Ishikawa (cell line): ENCODE data around the gene PIH1D2.

Source experiments
- CEBPB ChIP-seq: IDR thresholded peaks from 2 replicates; pipeline ENCODE4 v1.6.1; 2012
- CREB1 ChIP-seq: IDR thresholded peaks from 2 replicates; pipeline ENCODE4 v1.6.1; 2012; ENCODE audit warnings: low read depth
- EGR1 ChIP-seq: IDR thresholded peaks from 2 replicates; pipeline ENCODE4 v1.6.1; 2012
- EP300 ChIP-seq: IDR thresholded peaks from 2 replicates; pipeline ENCODE4 v1.6.1; 2012; ENCODE audit warnings: borderline replicate concordance
- FOXM1 ChIP-seq: IDR thresholded peaks from 2 replicates; pipeline ENCODE4 v1.6.1; 2012; ENCODE audit warnings: low read depth, borderline replicate concordance
- MAX ChIP-seq: IDR thresholded peaks from 2 replicates; pipeline ENCODE4 v1.6.1; 2012
- NFIC ChIP-seq: IDR thresholded peaks from 2 replicates; pipeline ENCODE4 v1.6.1; 2012
- RAD21 ChIP-seq: IDR thresholded peaks from 2 replicates; pipeline ENCODE4 v1.6.1; 2012; ENCODE audit warnings: low read depth
- REST ChIP-seq: IDR thresholded peaks from 2 replicates; pipeline ENCODE4 v1.6.1; 2012; ENCODE audit warnings: low read depth, mild to moderate bottlenecking
- TAF1 ChIP-seq: IDR thresholded peaks from 2 replicates; pipeline ENCODE4 v1.6.1; 2012; ENCODE audit warnings: low read depth, mild to moderate bottlenecking
- TCF12 ChIP-seq: IDR thresholded peaks from 2 replicates; pipeline ENCODE4 v1.6.1; 2012; ENCODE audit warnings: low read depth
- TEAD4 ChIP-seq: IDR thresholded peaks from 2 replicates; pipeline ENCODE4 v1.6.1; 2012
- USF1 ChIP-seq: IDR thresholded peaks from 2 replicates; pipeline ENCODE4 v1.6.1; 2012
- YY1 ChIP-seq: IDR thresholded peaks from 2 replicates; pipeline ENCODE4 v1.6.1; 2012; ENCODE audit warnings: low read depth
- ZBTB7A ChIP-seq: IDR thresholded peaks from 2 replicates; pipeline ENCODE4 v1.6.1; 2012; ENCODE audit warnings: low read depth

Gene PIH1D2

GRCh38 chr11:112086422-112087191 is 12.8 kb upstream of the PIH1D2 start, which contains the start of the genes SDHD and TIMM8B:
Gene SDHD (plus strand): TSS chr11:112086873. CDS start chr11:112086908, 35 bp downstream.
Gene TIMM8B (minus strand): TSS chr11:112086756. CDS start chr11:112086723, 33 bp downstream.
- TF ChIP-seq FOXM1 (peak; percentile 41; the same call in 1 of the 2 replicates), TEAD4 (no peak; the same call in 1 of the 2 replicates), CREB1 (peak; percentile 60), EP300 (no peak), TAF1 (peak; percentile 97), USF1 (peak; percentile 17; the same call in 1 of the 2 replicates), MAX (peak; percentile 55), TCF12 (peak; percentile 76), NFIC (no peak), ZBTB7A (no peak), YY1 (peak; percentile 96), EGR1 (peak; percentile 79; the same call in 1 of the 2 replicates)

- TF ChIP-seq EP300 (no peak), USF1 (peak; percentile 77), REST (no peak), ZBTB7A (no peak), TCF12 (no peak), RAD21 (no peak), NFIC (no peak), EGR1 (no peak), MAX (peak; percentile 71)
Observed at GRCh38 chr11:112085822-112086421, 12.1 kb upstream of the PIH1D2 start.

- TF ChIP-seq ZBTB7A = no peak
Observed at GRCh38 chr11:112082729-112083128, 8.9 kb upstream of the PIH1D2 start.

- TF ChIP-seq USF1 (no peak), EP300 (no peak), CEBPB (no peak), MAX (no peak), TEAD4 (no peak), CREB1 (no peak), TCF12 (no peak), FOXM1 (no peak), EGR1 (no peak), YY1 (no peak), REST (no peak), NFIC (no peak), TAF1 (no peak), ZBTB7A (no peak), RAD21 (no peak)
Observed at GRCh38 chr11:112062923-112063322, 10.9 kb downstream of the PIH1D2 start.

- TF ChIP-seq NFIC (no peak), ZBTB7A (no peak), MAX (no peak)
Observed at GRCh38 chr11:112058103-112058502, 15.7 kb downstream of the PIH1D2 start.

GRCh38 chr11:112057170-112057569 is 16.6 kb downstream of the PIH1D2 start:
- TF ChIP-seq REST = no peak
- TF ChIP-seq TEAD4 = no peak
- TF ChIP-seq CREB1 = no peak
- no peak for TF ChIP-seq EGR1
- no peak for TF ChIP-seq ZBTB7A
- TF ChIP-seq NFIC = no peak
- TF ChIP-seq USF1 = no peak
- TF ChIP-seq TCF12 = no peak
- no peak for TF ChIP-seq MAX
- no peak for TF ChIP-seq YY1
